Thyroid gland (tissue), 4 donors: ENCODE results near the gene NAV2.

Experiments
- POLR2A ChIP-seq, 2 donors: fragments of 450-650 bp; IDR thresholded peaks; one replicate each; pipeline ENCODE4 v1.6.1; 2017; ENCODE audit warnings: antibody characterized with exemption in 2 of 2, mild to moderate bottlenecking in 2 of 2, moderate library complexity in 1 of 2
- TF ChIP-seq, protein P1 (sequence below), 6 experiments: fragments of 200-600 bp in 3 of 6; fragments of 450-650 bp in 3 of 6; sonication (generic) in 3 of 6; IDR thresholded peaks; one replicate each; pipeline ENCODE4 v1.5.1; 2016 to 2019; ENCODE audit warnings: antibody characterized with exemption in 6 of 6, mild to moderate bottlenecking in 2 of 6, inconsistent platforms in 1 of 6, moderate library complexity in 1 of 6

DNA sequence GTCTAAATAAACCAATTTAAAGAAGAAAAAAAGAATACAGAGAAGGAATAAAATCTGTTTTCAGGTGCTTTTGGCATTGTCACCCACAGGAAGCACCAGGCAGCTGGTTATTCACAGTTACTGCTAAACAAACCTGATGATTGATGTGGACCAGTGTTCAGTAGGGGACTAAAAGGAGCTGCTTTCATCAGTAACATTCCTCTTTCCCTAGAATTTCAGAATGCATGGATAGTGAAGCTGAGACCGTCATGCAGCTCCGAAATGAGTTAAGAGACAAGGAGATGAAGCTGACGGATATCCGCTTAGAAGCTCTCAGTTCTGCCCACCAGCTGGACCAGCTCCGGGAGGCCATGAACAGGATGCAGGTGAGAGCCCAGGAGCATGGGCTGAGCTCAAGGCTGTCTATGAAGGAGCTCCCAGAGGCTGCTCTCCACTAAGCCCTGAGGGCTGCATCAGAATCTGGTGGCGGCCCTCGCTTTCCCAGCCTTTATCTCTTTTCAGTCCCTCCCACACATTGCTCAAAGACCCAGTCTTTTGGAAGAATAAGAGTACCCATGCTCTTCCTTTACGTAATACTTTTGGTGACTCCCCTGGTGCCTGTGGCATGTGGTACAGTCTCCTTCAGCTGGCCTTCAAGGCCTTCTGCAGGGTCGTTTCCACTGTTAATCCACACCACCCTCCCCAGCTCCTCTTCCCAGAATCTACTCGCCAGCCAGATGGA is 378.2 kb downstream of the NAV2 start:
- TF ChIP-seq, protein P1, sequence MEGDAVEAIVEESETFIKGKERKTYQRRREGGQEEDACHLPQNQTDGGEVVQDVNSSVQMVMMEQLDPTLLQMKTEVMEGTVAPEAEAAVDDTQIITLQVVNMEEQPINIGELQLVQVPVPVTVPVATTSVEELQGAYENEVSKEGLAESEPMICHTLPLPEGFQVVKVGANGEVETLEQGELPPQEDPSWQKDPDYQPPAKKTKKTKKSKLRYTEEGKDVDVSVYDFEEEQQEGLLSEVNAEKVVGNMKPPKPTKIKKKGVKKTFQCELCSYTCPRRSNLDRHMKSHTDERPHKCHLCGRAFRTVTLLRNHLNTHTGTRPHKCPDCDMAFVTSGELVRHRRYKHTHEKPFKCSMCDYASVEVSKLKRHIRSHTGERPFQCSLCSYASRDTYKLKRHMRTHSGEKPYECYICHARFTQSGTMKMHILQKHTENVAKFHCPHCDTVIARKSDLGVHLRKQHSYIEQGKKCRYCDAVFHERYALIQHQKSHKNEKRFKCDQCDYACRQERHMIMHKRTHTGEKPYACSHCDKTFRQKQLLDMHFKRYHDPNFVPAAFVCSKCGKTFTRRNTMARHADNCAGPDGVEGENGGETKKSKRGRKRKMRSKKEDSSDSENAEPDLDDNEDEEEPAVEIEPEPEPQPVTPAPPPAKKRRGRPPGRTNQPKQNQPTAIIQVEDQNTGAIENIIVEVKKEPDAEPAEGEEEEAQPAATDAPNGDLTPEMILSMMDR (IDR thresholded peaks at IDR 0.05), result no peak
- TF ChIP-seq POLR2A (IDR thresholded peaks at IDR 0.05), result no peak
